H1 (cell line): ENCODE results near the gene PARP4.

ENCODE experiments used
- EP300 ChIP-seq, 2 experiments: IDR thresholded peaks; 1 replicate in 1 of 2; 2 replicates in 1 of 2; pipeline ENCODE4 v1.6.1; 2011 to 2012; ENCODE audit warnings: low read depth in 2 of 2, low read length in 2 of 2, mild to moderate bottlenecking in 2 of 2, borderline replicate concordance in 1 of 2, inconsistent platforms in 1 of 2, moderate library complexity in 1 of 2
- POLR2A ChIP-seq, 2 experiments: IDR thresholded peaks; 1 replicate in 1 of 2; 2 replicates in 1 of 2; pipeline ENCODE4 v1.6.1; 2011; ENCODE audit warnings: low read depth in 2 of 2, low read length in 2 of 2, mild to moderate bottlenecking in 2 of 2; ENCODE audit errors: control extremely low read depth in 1 of 2
- SIN3A ChIP-seq, 2 experiments: IDR thresholded peaks in 1 of 2; conservative IDR thresholded peaks in 1 of 2; 2 replicates each; pipeline ENCODE4 v1.6.1; 2011 to 2012; ENCODE audit warnings: low read length in 2 of 2, improper control_type of control experiment in 1 of 2, low read depth in 1 of 2, mild to moderate bottlenecking in 1 of 2
- TAF1 ChIP-seq: IDR thresholded peaks from 2 replicates; pipeline ENCODE4 v1.6.1; 2011; ENCODE audit warnings: mild to moderate bottlenecking, low read depth, low read length

DNA sequence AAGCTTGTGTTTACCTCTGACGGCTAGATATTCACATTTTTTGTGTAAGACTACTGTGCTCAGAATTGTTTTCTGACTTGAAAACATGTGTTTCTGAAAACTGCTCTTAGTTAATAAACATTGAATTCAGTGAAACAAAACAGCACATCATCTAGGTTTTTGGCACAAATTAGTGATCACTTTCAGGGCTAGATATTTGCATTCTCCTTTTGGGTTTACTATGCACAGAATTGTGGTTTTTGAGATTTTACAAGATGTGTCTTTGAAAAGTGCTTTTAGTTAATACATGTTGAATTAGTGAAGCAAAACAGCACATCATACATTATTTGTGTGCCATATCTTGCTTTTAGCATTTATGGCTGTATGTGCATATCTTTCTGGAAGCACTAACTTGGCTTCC is 8.2 kb upstream of the PARP4 start:
- TF ChIP-seq POLR2A (IDR thresholded peaks at IDR 0.05; ENCODE audit: control extremely low read depth in 1 of 2, low read depth in 2 of 2, low read length in 2 of 2) (no peak), EP300 (IDR thresholded peaks at IDR 0.05; ENCODE audit: borderline replicate concordance in 1 of 2, low read depth in 2 of 2, low read length in 2 of 2) (no peak), TAF1 (no peak), SIN3A (conservative IDR thresholded peaks at IDR 0.05 in 1 of 2, IDR thresholded peaks at IDR 0.05 in 1 of 2; ENCODE audit: low read depth in 1 of 2, low read length in 2 of 2) (no peak)
